ENCODE results near the gene PAGR1. TPM values are rescaled to one million over a fixed set of nuclear protein-coding genes. Genes with fewer than 3 reads are reported as not detected.
"Not testable (repeated sequence)": the region's sequence is repeated elsewhere in the genome, so short reads cannot be mapped to it uniquely, and the experiment has no call there.

Gene PAGR1
- total RNA-seq, 1 experiment from 2014 or later, result 56.5 TPM

GRCh38 chr16:29791845-29792807, 23.8 kb upstream of the PAGR1 start:
- DNase-seq (ENCODE audit: low read depth), result no peak

GRCh38 chr16:29793153-29793552, 22.8 kb upstream of the PAGR1 start:
- not testable (repeated sequence) for DNase-seq (ENCODE audit: low read depth)

GRCh38 chr16:29794231-29794710, 21.7 kb upstream of the PAGR1 start:
- no peak for DNase-seq (ENCODE audit: low read depth)

- no peak for DNase-seq (ENCODE audit: low read depth)
Measured at GRCh38 chr16:29802416-29802935, 13.5 kb upstream of the PAGR1 start.

- DNase-seq (ENCODE audit: low read depth), result no peak
Measured at GRCh38 chr16:29804020-29804419, 11.9 kb upstream of the PAGR1 start.

- no peak for DNase-seq (ENCODE audit: low read depth)
Measured at GRCh38 chr16:29804455-29805231, 11.3 kb upstream of the PAGR1 start.

GRCh38 chr16:29805232-29806098, 10.5 kb upstream of the PAGR1 start:
- DNase-seq (ENCODE audit: low read depth), result peak; percentile 97

- no peak for DNase-seq (ENCODE audit: low read depth)
Measured at GRCh38 chr16:29806099-29806579, 9.8 kb upstream of the PAGR1 start, which contains the start of gene MAZ. Gene MAZ (plus strand): TSS chr16:29806529. CDS start chr16:29806702, 173 bp downstream.

GRCh38 chr16:29806641-29807425, 9.1 kb upstream of the PAGR1 start:
- DNase-seq (ENCODE audit: low read depth), result peak; percentile 75

- peak; percentile 93 for DNase-seq (ENCODE audit: low read depth)
Measured at GRCh38 chr16:29807426-29808218, 8.3 kb upstream of the PAGR1 start.

- no peak for DNase-seq (ENCODE audit: low read depth)
Measured at GRCh38 chr16:29808219-29808900, 7.6 kb upstream of the PAGR1 start.

- no peak for DNase-seq (ENCODE audit: low read depth)
Measured at GRCh38 chr16:29809031-29809747, 6.8 kb upstream of the PAGR1 start.

GRCh38 chr16:29809850-29810698, 5.9 kb upstream of the PAGR1 start:
- DNase-seq (ENCODE audit: low read depth), result peak; percentile 56

GRCh38 chr16:29810699-29811169, 5.2 kb upstream of the PAGR1 start:
- no peak for DNase-seq (ENCODE audit: low read depth)

GRCh38 chr16:29811170-29811895, 4.6 kb upstream of the PAGR1 start:
- DNase-seq (ENCODE audit: low read depth), result peak; percentile 94

All from HT1080 (cell line).